ENCODE measurements around the gene ATP6V0D1. TPM values are rescaled to one million over a fixed set of nuclear protein-coding genes. Genes with fewer than 3 reads are reported as not detected.

The ATP6V0D1 gene
- total and polyA plus RNA-seq, 10 donors: 37.3 to 133 (median 105) TPM

DNA sequence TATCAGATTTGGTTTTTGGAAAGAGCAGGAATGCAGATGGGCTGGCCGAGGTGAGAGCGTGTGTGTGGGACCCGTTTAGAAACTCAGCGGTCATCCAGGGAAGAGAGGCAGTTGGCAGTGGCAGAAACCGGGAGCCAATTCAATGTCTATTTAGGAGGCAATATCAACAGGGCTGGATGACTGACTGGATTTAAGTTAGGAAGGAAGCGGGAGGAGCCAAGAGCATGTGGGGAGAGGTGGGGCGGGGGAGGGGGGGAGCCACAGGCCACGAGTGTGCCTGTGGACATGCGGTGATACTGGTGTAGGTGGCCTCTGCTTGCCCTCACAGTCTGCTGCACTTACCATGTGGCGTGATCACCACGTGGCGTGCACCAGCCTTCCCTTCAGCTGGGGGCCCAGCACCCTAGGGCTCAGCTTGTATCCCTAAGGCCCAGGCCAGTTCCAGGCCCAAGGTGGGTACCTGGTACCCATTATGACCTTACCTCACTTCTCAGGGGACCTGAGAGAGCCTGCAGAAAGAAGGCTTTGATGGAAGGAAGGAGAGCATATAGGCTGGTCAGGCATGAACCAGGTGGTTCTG is 76.9 kb downstream of the ATP6V0D1 start:
- Histone ChIP-seq H3K4me3 (no peak overlapping the region), H3K36me3 (no peaks in the 10 kb centered on the region), H3K4me1 (peaks cover 0 to 30% (median 15%) of the 10 kb centered on the region in 6 donors), H3K27ac (peak overlapping the region in 2 of 8 donors; percentile 2 to 28), H3K27me3 (replicated peaks in 1 of 7) (peaks cover 0 to 13% (median 0%) of the 10 kb centered on the region in 7 donors), H3K9me3 (no peaks in the 10 kb centered on the region)
- intact Hi-C loops (cut with DNase I; ENCODE audit: low total_unique reads): loop anchor here (10.0 kb wide), 1 partner anchor 139 kb away; no protein-coding TSS in a partner anchor
- DNase-seq: no peak
- 51 to 77% (median 61%) methylated on average over 12 of the region's 12 CpGs for WGBS, 5 donors
- TF ChIP-seq POLR2A (IDR thresholded peaks at IDR 0.05) (no peak), POLR2AphosphoS5 (IDR thresholded peaks at IDR 0.05) (peak in 2 of 3 donors; percentile 24 to 27)
- TF ChIP-seq, protein P1, sequence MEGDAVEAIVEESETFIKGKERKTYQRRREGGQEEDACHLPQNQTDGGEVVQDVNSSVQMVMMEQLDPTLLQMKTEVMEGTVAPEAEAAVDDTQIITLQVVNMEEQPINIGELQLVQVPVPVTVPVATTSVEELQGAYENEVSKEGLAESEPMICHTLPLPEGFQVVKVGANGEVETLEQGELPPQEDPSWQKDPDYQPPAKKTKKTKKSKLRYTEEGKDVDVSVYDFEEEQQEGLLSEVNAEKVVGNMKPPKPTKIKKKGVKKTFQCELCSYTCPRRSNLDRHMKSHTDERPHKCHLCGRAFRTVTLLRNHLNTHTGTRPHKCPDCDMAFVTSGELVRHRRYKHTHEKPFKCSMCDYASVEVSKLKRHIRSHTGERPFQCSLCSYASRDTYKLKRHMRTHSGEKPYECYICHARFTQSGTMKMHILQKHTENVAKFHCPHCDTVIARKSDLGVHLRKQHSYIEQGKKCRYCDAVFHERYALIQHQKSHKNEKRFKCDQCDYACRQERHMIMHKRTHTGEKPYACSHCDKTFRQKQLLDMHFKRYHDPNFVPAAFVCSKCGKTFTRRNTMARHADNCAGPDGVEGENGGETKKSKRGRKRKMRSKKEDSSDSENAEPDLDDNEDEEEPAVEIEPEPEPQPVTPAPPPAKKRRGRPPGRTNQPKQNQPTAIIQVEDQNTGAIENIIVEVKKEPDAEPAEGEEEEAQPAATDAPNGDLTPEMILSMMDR (IDR thresholded peaks at IDR 0.05 in 8 of 11, conservative IDR thresholded peaks at IDR 0.05 in 3 of 11): no peak

DNA sequence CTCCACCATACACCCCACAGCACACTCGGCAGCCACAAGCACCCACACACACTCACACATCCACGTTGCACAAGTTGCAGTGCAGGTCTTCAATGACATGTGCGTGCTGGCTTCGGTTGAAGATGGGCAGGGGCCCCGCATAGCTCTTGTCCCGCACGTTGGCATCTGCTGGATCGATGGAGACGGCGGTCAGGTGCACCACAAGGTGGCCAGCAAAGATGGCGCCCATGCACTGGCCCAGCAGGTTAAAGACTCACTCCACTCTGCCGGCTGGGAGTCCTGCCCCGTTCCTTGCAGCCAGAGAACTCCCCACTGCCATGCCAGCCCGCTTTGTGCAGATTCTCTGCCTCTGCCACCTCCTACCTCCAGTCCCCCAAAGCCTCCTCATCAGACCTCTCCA is 80.1 kb downstream of the ATP6V0D1 start:
- no peak for DNase-seq
- Histone ChIP-seq H3K36me3 (no peaks in the 10 kb centered on the region), H3K4me3 (no peak overlapping the region), H3K27me3 (replicated peaks in 1 of 7) (peaks cover 0 to 21% (median 0%) of the 10 kb centered on the region in 7 donors), H3K9me3 (no peaks in the 10 kb centered on the region), H3K4me1 (peaks cover 11 to 49% (median 28%) of the 10 kb centered on the region in 6 donors), H3K27ac (no peak overlapping the region)
- intact Hi-C loops (cut with DNase I; ENCODE audit: low total_unique reads): loop anchor here (10.0 kb wide), 1 partner anchor 136 kb away; no protein-coding TSS in a partner anchor
- WGBS, 5 donors: 93 to 96% (median 94%) methylated on average over 12 to 14 of the region's 14 CpGs
- TF ChIP-seq POLR2A (IDR thresholded peaks at IDR 0.05): no peak
- TF ChIP-seq, protein P1 (IDR thresholded peaks at IDR 0.05 in 8 of 11, conservative IDR thresholded peaks at IDR 0.05 in 3 of 11): no peak
- TF ChIP-seq POLR2AphosphoS5 (IDR thresholded peaks at IDR 0.05): no peak

DNA sequence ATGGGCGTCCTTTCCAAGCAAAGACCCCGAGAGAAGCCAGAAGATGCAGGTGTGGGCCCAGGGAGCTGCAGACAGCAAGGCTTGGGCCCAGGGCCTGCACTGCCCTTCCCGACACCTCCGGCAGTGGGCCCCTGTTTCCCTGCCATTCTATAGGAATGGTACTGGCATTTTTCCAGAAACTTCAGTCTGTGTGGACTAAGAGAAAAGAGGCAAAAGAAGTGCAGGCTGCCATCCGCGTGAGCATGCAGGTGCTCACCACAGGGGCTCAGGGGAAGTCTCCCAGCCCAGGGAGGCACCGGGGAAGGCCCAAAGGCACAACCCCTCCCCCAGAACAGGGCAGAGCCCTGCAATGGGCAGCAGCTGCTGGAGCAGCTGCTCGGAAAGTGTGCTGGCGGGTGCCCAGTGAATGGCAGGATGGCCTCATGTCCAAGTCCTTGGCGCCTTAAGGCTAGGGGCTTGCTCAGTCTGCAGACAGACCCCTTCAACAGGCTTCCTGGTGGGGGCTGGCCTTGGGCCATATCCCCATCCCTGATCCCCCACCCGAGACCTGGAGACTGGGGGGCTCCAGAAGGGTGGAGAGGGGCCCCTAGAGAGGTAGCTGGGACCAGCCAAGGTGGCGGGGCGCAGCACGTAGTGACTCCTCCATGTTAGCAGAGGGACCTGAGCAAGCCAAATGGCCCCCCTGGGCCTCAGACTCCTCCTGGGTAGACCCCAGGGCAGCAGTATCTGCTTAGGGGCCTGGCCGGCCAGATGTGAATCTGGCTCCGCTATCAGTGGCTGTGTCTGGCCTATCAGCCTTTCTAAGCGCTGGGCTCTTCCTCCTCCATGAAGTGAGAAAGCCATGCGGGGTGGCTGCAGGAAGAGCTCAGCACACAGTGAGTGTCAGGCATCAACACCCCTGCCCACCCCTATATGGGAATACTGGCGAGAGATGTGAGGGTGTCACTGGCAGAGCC is 80.9 kb downstream of the ATP6V0D1 start:
- Histone ChIP-seq H3K36me3 (no peaks in the 10 kb centered on the region), H3K4me3 (no peak overlapping the region), H3K27me3 (replicated peaks in 1 of 7) (peaks cover 0 to 30% (median 2%) of the 10 kb centered on the region in 7 donors), H3K4me1 (peaks cover 15 to 57% (median 37%) of the 10 kb centered on the region in 6 donors), H3K27ac (no peak overlapping the region), H3K9me3 (no peaks in the 10 kb centered on the region)
- TF ChIP-seq POLR2A (IDR thresholded peaks at IDR 0.05): no peak
- TF ChIP-seq, protein P1 (IDR thresholded peaks at IDR 0.05 in 8 of 11, conservative IDR thresholded peaks at IDR 0.05 in 3 of 11): peak in 6 of 11 experiments; percentile 4 to 56 (median 38)
- intact Hi-C loops (cut with DNase I; ENCODE audit: low total_unique reads): loop anchor here (10.0 kb wide), 1 partner anchor 135 kb away; no protein-coding TSS in a partner anchor
- DNase-seq: peak; percentile 71
- 63 to 81% (median 78%) methylated on average over 12 to 19 of the region's 19 CpGs for WGBS, 5 donors
